Neural progenitor cell (in vitro differentiated cells): ENCODE measurements around the gene RAB1B.

Experiments used
- EZH2 ChIP-seq: fragments of 200-600 bp; sonication (generic); IDR thresholded peaks from 2 replicates; pipeline ENCODE4 v1.6.1; 2017; ENCODE audit warnings: antibody characterized with exemption, mild to moderate bottlenecking, moderate library complexity
- TF ChIP-seq, protein P1 (sequence below): fragments of 200-600 bp; sonication (generic); IDR thresholded peaks from 2 replicates; pipeline ENCODE4 v1.5.1; 2017; ENCODE audit warnings: antibody characterized with exemption, mild to moderate bottlenecking

DNA sequence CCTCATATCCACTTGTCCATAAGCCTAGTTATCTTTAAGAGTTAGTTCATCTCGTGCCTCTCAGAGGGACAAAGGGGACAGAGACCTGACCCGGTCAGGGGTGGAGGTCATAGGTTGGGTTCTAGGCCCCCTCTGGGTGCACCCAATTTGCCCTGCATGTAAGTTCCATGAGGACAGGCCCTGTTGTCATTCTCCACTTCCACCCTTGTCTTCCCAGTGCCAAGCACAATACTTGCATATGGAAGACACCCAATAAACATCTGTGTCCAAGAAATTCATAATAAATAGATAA, 21.8 kb downstream of the RAB1B start:
- TF ChIP-seq, protein P1, sequence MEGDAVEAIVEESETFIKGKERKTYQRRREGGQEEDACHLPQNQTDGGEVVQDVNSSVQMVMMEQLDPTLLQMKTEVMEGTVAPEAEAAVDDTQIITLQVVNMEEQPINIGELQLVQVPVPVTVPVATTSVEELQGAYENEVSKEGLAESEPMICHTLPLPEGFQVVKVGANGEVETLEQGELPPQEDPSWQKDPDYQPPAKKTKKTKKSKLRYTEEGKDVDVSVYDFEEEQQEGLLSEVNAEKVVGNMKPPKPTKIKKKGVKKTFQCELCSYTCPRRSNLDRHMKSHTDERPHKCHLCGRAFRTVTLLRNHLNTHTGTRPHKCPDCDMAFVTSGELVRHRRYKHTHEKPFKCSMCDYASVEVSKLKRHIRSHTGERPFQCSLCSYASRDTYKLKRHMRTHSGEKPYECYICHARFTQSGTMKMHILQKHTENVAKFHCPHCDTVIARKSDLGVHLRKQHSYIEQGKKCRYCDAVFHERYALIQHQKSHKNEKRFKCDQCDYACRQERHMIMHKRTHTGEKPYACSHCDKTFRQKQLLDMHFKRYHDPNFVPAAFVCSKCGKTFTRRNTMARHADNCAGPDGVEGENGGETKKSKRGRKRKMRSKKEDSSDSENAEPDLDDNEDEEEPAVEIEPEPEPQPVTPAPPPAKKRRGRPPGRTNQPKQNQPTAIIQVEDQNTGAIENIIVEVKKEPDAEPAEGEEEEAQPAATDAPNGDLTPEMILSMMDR: no peak
- no peak for TF ChIP-seq EZH2
